ENCODE measurements around the gene HK1.

The HK1 gene

DNA sequence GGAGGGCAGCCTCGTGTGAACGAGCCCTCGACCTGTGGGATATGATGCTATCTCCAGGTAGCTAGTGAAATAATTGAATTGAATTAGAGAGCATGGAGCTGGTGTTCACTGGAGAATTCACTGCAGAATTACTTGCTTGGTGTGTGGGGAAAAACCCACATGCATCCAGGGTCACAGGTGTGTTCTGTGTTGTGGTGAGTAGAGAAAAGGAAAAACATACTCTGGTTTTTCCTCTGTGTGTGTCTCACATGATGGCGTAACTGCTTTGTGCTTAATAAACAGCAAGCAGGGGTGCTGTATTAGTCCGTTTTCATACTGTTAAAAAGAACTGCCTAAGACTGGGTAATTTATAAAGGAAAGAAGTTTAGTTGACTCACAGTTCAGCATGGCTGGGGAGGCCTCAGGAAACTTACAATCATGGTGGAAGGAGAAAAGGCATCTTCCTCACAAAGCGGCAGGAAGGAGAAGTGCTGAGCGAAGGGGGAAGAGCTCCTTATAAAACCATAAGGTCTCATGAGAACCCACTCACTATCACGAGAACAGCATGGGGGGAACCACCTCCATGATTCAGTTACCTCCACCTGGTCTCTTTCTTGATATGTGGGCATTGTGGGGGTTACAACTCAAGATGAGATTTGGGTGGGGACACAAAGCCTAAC, 75.8 kb downstream of the HK1 start:
- Histone ChIP-seq H3K27me3 (replicated peaks; ENCODE audit: control insufficient read depth, insufficient read depth, low read length, poor library complexity, severe bottlenecking) (no peaks in the 10 kb centered on the region), H3K4me1 (ENCODE audit: control insufficient read depth, insufficient read depth, low read length, poor library complexity, severe bottlenecking) (peaks cover 24% of the 10 kb centered on the region), H3K4me3 (ENCODE audit: insufficient read depth, low read depth, low read length, poor library complexity, severe bottlenecking) (no peak overlapping the region), H3K9me3 (ENCODE audit: control insufficient read depth, low read length) (no peaks in the 10 kb centered on the region), H3K36me3 (ENCODE audit: control insufficient read depth, insufficient read depth, low read length) (no peaks in the 10 kb centered on the region), H3K27ac (ENCODE audit: insufficient read depth, low read length, poor library complexity, severe bottlenecking) (peak overlapping the region; percentile 2)
- DNase-seq = no peak

GRCh38 chr10:69356187-69356586, 77.9 kb downstream of the HK1 start:
- H3K36me3 ChIP-seq (ENCODE audit: control insufficient read depth, insufficient read depth, low read length) = peaks cover 6% of the 10 kb centered on the region
- H3K4me1 ChIP-seq (ENCODE audit: control insufficient read depth, insufficient read depth, low read length, poor library complexity, severe bottlenecking) = peaks cover 35% of the 10 kb centered on the region

DNA sequence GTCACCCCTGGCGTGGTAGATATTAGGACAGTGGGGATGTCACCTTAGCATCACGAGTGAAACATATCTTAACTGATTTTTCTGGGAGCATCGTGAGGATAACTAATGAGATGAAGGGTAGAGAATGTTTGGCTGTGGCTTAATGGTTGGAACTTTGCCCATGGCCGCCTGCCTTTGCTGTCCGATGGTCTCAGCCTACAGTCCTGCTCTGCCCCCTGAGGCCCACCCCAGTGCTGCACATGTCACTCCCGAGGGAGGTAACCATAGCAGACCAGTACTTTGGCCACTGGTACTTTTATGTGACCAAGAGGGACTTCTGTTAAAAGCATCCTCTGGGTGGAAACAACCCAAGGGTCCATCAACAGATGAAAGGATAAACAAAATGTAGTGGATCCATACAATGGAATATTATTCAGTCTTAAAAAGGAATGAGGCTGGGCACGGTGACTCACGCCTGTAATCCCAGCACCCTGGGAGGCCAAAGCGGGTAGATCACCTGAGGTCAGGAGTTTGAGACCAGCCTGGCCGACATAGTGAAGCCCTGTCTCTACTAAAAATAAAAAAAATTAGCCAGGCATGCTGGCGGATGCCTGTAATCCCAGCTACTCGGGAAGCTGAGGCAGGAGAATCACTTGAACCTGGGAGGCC, 80.0 kb downstream of the HK1 start:
- Histone ChIP-seq H3K4me1 (ENCODE audit: control insufficient read depth, insufficient read depth, low read length, poor library complexity, severe bottlenecking) (peaks cover 46% of the 10 kb centered on the region), H3K27me3 (replicated peaks; ENCODE audit: control insufficient read depth, insufficient read depth, low read length, poor library complexity, severe bottlenecking) (no peaks in the 10 kb centered on the region), H3K4me3 (ENCODE audit: insufficient read depth, low read depth, low read length, poor library complexity, severe bottlenecking) (no peak overlapping the region), H3K9me3 (ENCODE audit: control insufficient read depth, low read length) (no peaks in the 10 kb centered on the region), H3K27ac (ENCODE audit: insufficient read depth, low read length, poor library complexity, severe bottlenecking) (peak overlapping the region; percentile 25), H3K36me3 (ENCODE audit: control insufficient read depth, insufficient read depth, low read length) (peaks cover 9% of the 10 kb centered on the region)
- DNase-seq = no peak

More at GRCh38 chr10:69356187-69356586, 77.9 kb downstream of the HK1 start:
- H3K27me3 ChIP-seq (replicated peaks; ENCODE audit: control insufficient read depth, insufficient read depth, low read length, poor library complexity, severe bottlenecking) = no peaks in the 10 kb centered on the region
- no peak for DNase-seq
- H3K4me3 ChIP-seq (ENCODE audit: insufficient read depth, low read depth, low read length, poor library complexity, severe bottlenecking) = no peak overlapping the region
- no peak overlapping the region for H3K27ac ChIP-seq (ENCODE audit: insufficient read depth, low read length, poor library complexity, severe bottlenecking)
- no peaks in the 10 kb centered on the region for H3K9me3 ChIP-seq (ENCODE audit: control insufficient read depth, low read length)

GRCh38 chr10:69359148-69359547, 80.9 kb downstream of the HK1 start:
- no peaks in the 10 kb centered on the region for H3K9me3 ChIP-seq (ENCODE audit: control insufficient read depth, low read length)
- DNase-seq = no peak
- H3K27me3 ChIP-seq (replicated peaks; ENCODE audit: control insufficient read depth, insufficient read depth, low read length, poor library complexity, severe bottlenecking) = no peaks in the 10 kb centered on the region
- H3K4me1 ChIP-seq (ENCODE audit: control insufficient read depth, insufficient read depth, low read length, poor library complexity, severe bottlenecking) = peaks cover 44% of the 10 kb centered on the region
- H3K36me3 ChIP-seq (ENCODE audit: control insufficient read depth, insufficient read depth, low read length) = peaks cover 10% of the 10 kb centered on the region
- H3K27ac ChIP-seq (ENCODE audit: insufficient read depth, low read length, poor library complexity, severe bottlenecking) = peak overlapping the region; percentile 38
- H3K4me3 ChIP-seq (ENCODE audit: insufficient read depth, low read depth, low read length, poor library complexity, severe bottlenecking) = no peak overlapping the region

DNA sequence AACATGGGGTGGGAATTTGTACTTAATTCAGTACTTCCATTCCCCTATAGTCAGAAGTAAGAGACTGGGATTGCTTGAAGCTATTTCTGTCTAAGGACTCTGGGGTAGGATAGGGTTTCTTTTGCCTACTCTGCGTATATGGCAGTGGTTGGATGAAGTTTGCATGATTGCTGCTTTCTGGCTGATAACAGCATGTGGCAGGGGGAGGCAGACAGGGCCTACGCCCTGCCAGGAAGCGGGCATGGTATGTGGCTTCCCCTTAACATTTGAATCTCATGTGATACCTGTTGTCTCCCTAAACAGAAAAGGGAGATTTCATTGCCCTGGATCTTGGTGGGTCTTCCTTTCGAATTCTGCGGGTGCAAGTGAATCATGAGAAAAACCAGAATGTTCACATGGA, 81.3 kb downstream of the HK1 start:
- H3K4me3 ChIP-seq (ENCODE audit: insufficient read depth, low read depth, low read length, poor library complexity, severe bottlenecking) = no peak overlapping the region

GRCh38 chr10:69360485-69361302, 82.4 kb downstream of the HK1 start:
- DNase-seq = no peak
- Histone ChIP-seq H3K4me3 (ENCODE audit: insufficient read depth, low read depth, low read length, poor library complexity, severe bottlenecking) (no peak overlapping the region), H3K27me3 (replicated peaks; ENCODE audit: control insufficient read depth, insufficient read depth, low read length, poor library complexity, severe bottlenecking) (no peaks in the 10 kb centered on the region), H3K27ac (ENCODE audit: insufficient read depth, low read length, poor library complexity, severe bottlenecking) (peak overlapping the region; percentile 43), H3K4me1 (ENCODE audit: control insufficient read depth, insufficient read depth, low read length, poor library complexity, severe bottlenecking) (peaks cover 44% of the 10 kb centered on the region), H3K9me3 (ENCODE audit: control insufficient read depth, low read length) (no peaks in the 10 kb centered on the region), H3K36me3 (ENCODE audit: control insufficient read depth, insufficient read depth, low read length) (peaks cover 25% of the 10 kb centered on the region)

More for the DNA sequence above, 81.3 kb downstream of the HK1 start:
- Histone ChIP-seq H3K36me3 (ENCODE audit: control insufficient read depth, insufficient read depth, low read length) (peaks cover 14% of the 10 kb centered on the region), H3K4me1 (ENCODE audit: control insufficient read depth, insufficient read depth, low read length, poor library complexity, severe bottlenecking) (peaks cover 44% of the 10 kb centered on the region), H3K27me3 (replicated peaks; ENCODE audit: control insufficient read depth, insufficient read depth, low read length, poor library complexity, severe bottlenecking) (no peaks in the 10 kb centered on the region), H3K9me3 (ENCODE audit: control insufficient read depth, low read length) (no peaks in the 10 kb centered on the region), H3K27ac (ENCODE audit: insufficient read depth, low read length, poor library complexity, severe bottlenecking) (peak overlapping the region; percentile 38)
- DNase-seq = peak; percentile 11 to 40 (median 25)

DNA sequence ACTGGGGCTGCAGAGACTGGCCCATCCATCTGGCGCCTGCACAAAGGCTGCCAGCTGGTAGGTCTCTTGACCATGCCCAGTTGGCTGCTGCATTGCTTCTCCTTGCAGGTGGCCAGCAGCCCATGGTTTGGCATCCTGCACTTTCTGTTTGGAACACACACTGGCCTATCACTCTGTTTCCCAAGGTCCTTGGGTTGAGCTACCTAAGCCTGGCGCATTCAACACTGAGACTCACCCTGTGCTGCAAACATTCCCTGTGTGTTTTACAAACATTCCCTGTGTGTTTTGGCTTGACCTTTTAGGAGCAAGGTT, 83.0 kb downstream of the HK1 start:
- Histone ChIP-seq H3K4me1 (ENCODE audit: control insufficient read depth, insufficient read depth, low read length, poor library complexity, severe bottlenecking) (peaks cover 44% of the 10 kb centered on the region), H3K36me3 (ENCODE audit: control insufficient read depth, insufficient read depth, low read length) (peaks cover 31% of the 10 kb centered on the region), H3K27me3 (replicated peaks; ENCODE audit: control insufficient read depth, insufficient read depth, low read length, poor library complexity, severe bottlenecking) (no peaks in the 10 kb centered on the region), H3K9me3 (ENCODE audit: control insufficient read depth, low read length) (no peaks in the 10 kb centered on the region), H3K27ac (ENCODE audit: insufficient read depth, low read length, poor library complexity, severe bottlenecking) (peak overlapping the region; percentile 43), H3K4me3 (ENCODE audit: insufficient read depth, low read depth, low read length, poor library complexity, severe bottlenecking) (no peak overlapping the region)
- DNase-seq = no peak

- H3K4me3 ChIP-seq (ENCODE audit: insufficient read depth, low read depth, low read length, poor library complexity, severe bottlenecking) = no peak overlapping the region
These were observed 84.2 kb downstream of the HK1 start for GRCh38 chr10:69362471-69362954.

DNA sequence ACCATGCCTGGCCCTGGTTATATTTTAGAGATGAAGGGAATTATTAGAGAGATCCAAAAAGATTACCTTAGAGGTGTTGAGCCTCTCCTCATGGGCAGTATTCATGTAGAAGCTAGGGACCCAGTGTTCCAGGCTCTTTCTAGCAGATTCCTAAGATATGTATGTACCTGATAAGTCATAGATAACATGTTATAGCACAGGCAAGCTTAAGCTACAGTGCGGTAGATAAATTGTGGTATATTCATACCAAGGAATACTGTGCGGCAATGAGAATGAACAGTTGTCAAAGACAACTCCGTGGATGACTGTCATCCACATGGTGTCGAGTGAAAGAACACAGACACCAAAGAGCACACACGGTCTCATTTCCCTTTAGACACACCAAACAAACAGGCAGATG, 85.4 kb downstream of the HK1 start:
- Histone ChIP-seq H3K36me3 (ENCODE audit: control insufficient read depth, insufficient read depth, low read length) (peaks cover 50% of the 10 kb centered on the region), H3K4me3 (ENCODE audit: insufficient read depth, low read depth, low read length, poor library complexity, severe bottlenecking) (no peak overlapping the region), H3K4me1 (ENCODE audit: control insufficient read depth, insufficient read depth, low read length, poor library complexity, severe bottlenecking) (peaks cover 40% of the 10 kb centered on the region), H3K27me3 (replicated peaks; ENCODE audit: control insufficient read depth, insufficient read depth, low read length, poor library complexity, severe bottlenecking) (no peaks in the 10 kb centered on the region), H3K9me3 (ENCODE audit: control insufficient read depth, low read length) (no peaks in the 10 kb centered on the region), H3K27ac (ENCODE audit: insufficient read depth, low read length, poor library complexity, severe bottlenecking) (no peak overlapping the region)
- no peak for DNase-seq

More at GRCh38 chr10:69362471-69362954, 84.2 kb downstream of the HK1 start:
- Histone ChIP-seq H3K9me3 (ENCODE audit: control insufficient read depth, low read length) (no peaks in the 10 kb centered on the region), H3K36me3 (ENCODE audit: control insufficient read depth, insufficient read depth, low read length) (peaks cover 41% of the 10 kb centered on the region), H3K27ac (ENCODE audit: insufficient read depth, low read length, poor library complexity, severe bottlenecking) (peak overlapping the region; percentile 43), H3K4me1 (ENCODE audit: control insufficient read depth, insufficient read depth, low read length, poor library complexity, severe bottlenecking) (peaks cover 44% of the 10 kb centered on the region), H3K27me3 (replicated peaks; ENCODE audit: control insufficient read depth, insufficient read depth, low read length, poor library complexity, severe bottlenecking) (no peaks in the 10 kb centered on the region)
- DNase-seq = peak in 1 of 3 donors; percentile 15

Data from effector memory CD4-positive, alpha-beta T cell (primary cell).